Natural killer cell treated with Interleukin-12 subunit alpha and Interleukin-12 subunit beta and Interleukin-15 and Interleukin-18, amount 100 ng/mL, for 72 hours (primary cell): ENCODE measurements around the gene SH3GLB2. TPM values are rescaled to one million over a fixed set of nuclear protein-coding genes. Genes with fewer than 3 reads are reported as not detected.
"Not testable (repeated sequence)": the region's sequence is repeated elsewhere in the genome, so short reads cannot be mapped to it uniquely, and the experiment has no call there.

ENCODE experiments used
- ATAC-seq, 2 donors: fragments of 150-1000 bp; cut with Tn5 transposase in 1 of 2; sonication (Bioruptor Pico), chemical (Tn5 transposase) in 1 of 2; 2 replicates each; pipeline ENCODE4 v1.10.0; 2021
- DNase-seq: peaks from one replicate; pipeline ENCODE4 v3.0.0; 2022; ENCODE audit warnings: low spot score
- H3K27ac Mint-ChIP-seq, 2 donors: 1 replicate in 1 of 2; 2 replicates in 1 of 2; pipeline ENCODE4 v1.8.0; 2022; ENCODE audit warnings: mixed read lengths in 2 of 2, mild to moderate bottlenecking in 1 of 2, moderate library complexity in 1 of 2
- H3K27me3 Mint-ChIP-seq, 2 donors: 1 replicate in 1 of 2; 2 replicates in 1 of 2; pipeline ENCODE4 v1.8.0; 2022; ENCODE audit warnings: mixed read lengths in 2 of 2
- H3K36me3 Mint-ChIP-seq: one replicate; pipeline ENCODE4 v1.8.0; 2022; ENCODE audit warnings: mixed read lengths
- H3K4me1 Mint-ChIP-seq, 2 donors: 1 replicate in 1 of 2; 2 replicates in 1 of 2; pipeline ENCODE4 v1.8.0; 2022; ENCODE audit warnings: low read depth in 2 of 2, mixed read lengths in 2 of 2, mild to moderate bottlenecking in 1 of 2
- H3K4me3 Mint-ChIP-seq: one replicate; pipeline ENCODE4 v1.8.0; 2022; ENCODE audit warnings: mixed read lengths
- H3K9me3 Mint-ChIP-seq: 2 replicates; pipeline ENCODE4 v1.8.0; 2022; ENCODE audit warnings: mixed read lengths
- total RNA-seq, 2 donors: library from RNA; stranded (reverse); gene quantifications; one replicate each; pipeline ENCODE4 v1.2.3, GENCODE V29; 2022

SH3GLB2 gene
- total RNA-seq, 2 donors from 2014 or later, result 57.8 to 99.0 TPM

DNA sequence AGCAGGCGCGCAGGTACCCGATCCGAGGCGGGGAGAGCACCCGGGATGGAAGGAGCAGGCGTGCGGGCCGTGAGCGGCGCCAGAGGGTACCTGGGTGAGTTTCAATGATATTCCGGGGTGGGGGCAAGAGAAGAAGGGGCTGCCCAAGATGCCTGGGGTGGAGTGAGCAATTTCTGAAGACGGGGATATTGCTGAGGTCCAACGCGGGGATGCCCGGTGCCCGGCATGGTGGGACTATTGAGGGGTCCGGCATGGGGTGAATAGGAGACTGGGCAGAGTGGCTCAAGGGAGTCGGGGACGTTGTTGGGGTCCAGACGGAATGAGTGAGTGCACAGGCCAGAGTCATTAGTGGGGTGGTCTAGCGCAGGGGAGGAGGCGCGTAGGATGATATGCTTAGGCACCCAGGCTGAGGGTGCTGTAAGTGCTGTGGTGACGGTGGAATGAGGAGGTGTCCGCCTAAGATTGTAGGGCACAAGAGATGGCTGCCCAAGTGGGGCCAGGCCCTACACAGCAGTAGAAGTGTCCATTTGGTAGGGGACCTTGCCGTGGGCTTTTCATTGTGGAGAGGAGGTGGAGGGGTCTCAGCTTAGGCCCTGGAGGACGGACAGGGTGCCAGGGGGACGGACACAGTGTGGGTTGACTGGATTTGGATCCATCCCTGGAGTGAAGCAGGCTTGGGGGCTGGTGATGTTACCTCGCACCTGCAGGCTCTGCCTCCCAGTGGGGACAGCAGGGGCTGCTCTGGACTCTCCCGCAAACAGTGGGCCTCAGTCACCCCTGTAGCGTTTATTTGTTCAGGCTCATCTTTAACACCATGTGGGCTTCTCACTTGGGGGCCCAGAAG lies 9.0 kb upstream of the SH3GLB2 start:
- ATAC-seq (no peak), DNase-seq (no peak)
- peaks cover 17 to 25% of the 10 kb centered on the region in 2 donors for H3K4me1 Mint-ChIP-seq
- no peaks in the 10 kb centered on the region for H3K9me3 Mint-ChIP-seq
- peak overlapping the region; percentile 74 to 83 for H3K27ac Mint-ChIP-seq
- H3K27me3 Mint-ChIP-seq, result no peaks in the 10 kb centered on the region
- peak overlapping the region; percentile 95 for H3K4me3 Mint-ChIP-seq
- no peaks in the 10 kb centered on the region for H3K36me3 Mint-ChIP-seq

- no peaks in the 10 kb centered on the region for H3K36me3 Mint-ChIP-seq
- DNase-seq, result peak; percentile 98
- peak; percentile 100 for ATAC-seq
Observed at GRCh38 chr9:129036241-129036922, 8.3 kb upstream of the SH3GLB2 start, which contains the start of gene MIGA2. Gene MIGA2, plus strand, starts transcription at chr9:129036626. Its CDS starts 3,969 bp downstream, at chr9:129040595.

DNA sequence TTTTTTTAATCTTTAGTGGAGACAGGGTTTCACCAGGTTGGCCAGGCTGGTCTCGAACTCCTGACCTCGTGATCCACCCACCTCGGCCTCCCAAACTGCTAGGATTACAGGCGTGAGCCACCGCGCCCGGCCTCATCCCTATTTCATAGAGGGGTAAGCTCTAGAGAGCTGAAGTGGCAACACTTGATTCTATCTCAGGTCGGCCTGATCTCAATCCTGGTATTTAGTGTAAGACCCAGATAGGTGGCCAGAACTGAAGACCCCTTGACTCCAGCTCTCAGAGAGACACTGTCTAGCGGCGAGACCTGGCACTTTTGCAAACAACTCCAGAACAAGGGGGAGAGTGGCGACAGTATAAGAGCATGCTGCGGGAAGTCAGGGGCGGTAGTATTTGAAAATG lies 7.7 kb upstream of the SH3GLB2 start:
- not testable (repeated sequence) for H3K36me3 Mint-ChIP-seq, ATAC-seq, H3K27me3 Mint-ChIP-seq, H3K9me3 Mint-ChIP-seq, DNase-seq
- peaks cover 17 to 25% of the 10 kb centered on the region in 2 donors for H3K4me1 Mint-ChIP-seq
- H3K4me3 Mint-ChIP-seq, result peak overlapping the region; percentile 95
- H3K27ac Mint-ChIP-seq, result peak overlapping the region; percentile 74 to 83

More at GRCh38 chr9:129036241-129036922, 8.3 kb upstream of the SH3GLB2 start, which contains the start of gene MIGA2:
- peak within 1 kb of the TSS; percentile 74 to 83 for H3K27ac Mint-ChIP-seq
- H3K4me1 Mint-ChIP-seq, result peaks cover 17 to 25% of the 10 kb centered on the region in 2 donors
- H3K9me3 Mint-ChIP-seq, result no peaks in the 10 kb centered on the region
- no peaks in the 10 kb centered on the region for H3K27me3 Mint-ChIP-seq
- H3K4me3 Mint-ChIP-seq, result peak within 1 kb of the TSS; percentile 95

DNA sequence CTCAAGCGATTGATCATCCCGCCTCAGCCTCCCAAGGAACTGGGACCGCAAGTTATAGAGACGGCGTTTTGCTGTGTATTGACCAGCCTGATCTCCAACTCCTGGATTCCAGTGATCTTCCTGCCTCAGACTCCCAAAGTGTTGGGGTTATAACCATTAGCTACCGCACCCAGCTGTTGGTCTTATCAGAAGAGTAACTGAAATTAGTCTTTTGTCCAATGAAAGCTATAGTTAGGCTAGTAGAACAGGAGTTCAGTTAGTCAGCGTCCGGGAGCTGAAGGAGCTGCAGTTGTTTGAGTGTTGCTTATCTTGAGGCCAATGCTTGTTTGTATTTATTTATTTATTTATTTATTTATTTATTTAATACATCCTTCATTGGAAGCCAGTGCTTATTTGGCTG lies 5.1 kb upstream of the SH3GLB2 start:
- no peaks in the 10 kb centered on the region for H3K36me3 Mint-ChIP-seq
- no peaks in the 10 kb centered on the region for H3K9me3 Mint-ChIP-seq
- no peak overlapping the region for H3K27ac Mint-ChIP-seq
- ATAC-seq (no peak), DNase-seq (no peak)
- no peak overlapping the region for H3K4me3 Mint-ChIP-seq
- H3K27me3 Mint-ChIP-seq, result no peaks in the 10 kb centered on the region
- peaks cover 17% of the 10 kb centered on the region in 2 donors for H3K4me1 Mint-ChIP-seq

DNA sequence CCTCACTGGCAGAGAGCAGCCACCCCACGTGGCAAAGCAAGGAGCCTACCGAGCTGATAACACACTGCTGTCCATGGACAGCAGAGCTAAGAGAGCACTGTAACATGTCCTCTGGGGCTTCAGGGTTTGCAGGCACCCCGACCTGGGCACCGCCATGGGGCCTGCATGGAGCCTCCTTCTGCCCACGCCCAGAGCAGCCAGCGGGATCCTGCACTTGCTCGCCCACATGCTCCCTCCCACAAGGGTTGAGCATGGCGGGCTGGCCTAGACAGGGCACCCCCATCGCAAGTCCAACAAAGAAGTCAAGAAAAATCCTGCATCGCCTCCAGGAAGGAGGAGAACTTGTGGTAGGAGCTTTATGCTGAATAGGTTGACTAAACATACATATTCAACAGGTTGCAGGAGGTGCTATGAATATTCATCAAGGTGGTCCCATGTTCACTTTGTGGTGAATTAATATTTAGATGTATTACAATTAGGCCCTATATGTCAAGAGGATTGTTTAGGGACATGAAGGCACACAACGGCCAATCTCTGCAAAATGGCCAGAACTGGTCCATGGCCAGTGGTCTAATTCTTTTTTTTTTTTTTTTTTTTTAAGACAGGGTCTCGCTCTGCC lies 4.5 kb upstream of the SH3GLB2 start:
- no peaks in the 10 kb centered on the region for H3K27me3 Mint-ChIP-seq
- ATAC-seq, result no peak

DNA sequence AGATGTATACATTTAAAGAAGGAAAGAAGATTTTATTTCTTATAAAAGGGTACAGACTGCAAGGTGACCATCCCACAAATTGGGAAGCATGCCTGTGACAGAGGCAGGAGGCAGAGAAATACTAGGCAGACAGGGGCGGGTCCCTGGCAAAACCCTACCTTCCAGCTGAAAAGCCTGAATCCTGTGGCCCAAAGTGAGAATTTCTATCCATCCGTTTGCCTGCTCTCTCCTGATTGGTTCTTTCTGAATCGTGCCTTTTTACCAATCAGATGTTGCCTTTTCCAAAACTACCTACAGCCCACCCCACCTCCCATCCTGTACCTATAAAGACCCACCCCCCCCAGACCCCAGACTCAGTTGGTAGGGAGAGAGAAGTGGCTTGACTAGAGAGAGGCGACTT lies 3.4 kb upstream of the SH3GLB2 start:
- Mint-ChIP-seq H3K27ac (no peak overlapping the region), H3K27me3 (no peaks in the 10 kb centered on the region), H3K4me1 (peaks cover 11 to 13% of the 10 kb centered on the region in 2 donors), H3K9me3 (no peaks in the 10 kb centered on the region), H3K4me3 (no peak overlapping the region), H3K36me3 (no peaks in the 10 kb centered on the region)
- DNase-seq (no peak), ATAC-seq (no peak)

More for the DNA sequence above, 4.5 kb upstream of the SH3GLB2 start:
- no peak overlapping the region for H3K27ac Mint-ChIP-seq
- no peak for DNase-seq
- H3K4me1 Mint-ChIP-seq, result peaks cover 12 to 17% of the 10 kb centered on the region in 2 donors
- no peaks in the 10 kb centered on the region for H3K9me3 Mint-ChIP-seq
- no peak overlapping the region for H3K4me3 Mint-ChIP-seq
- no peaks in the 10 kb centered on the region for H3K36me3 Mint-ChIP-seq

DNA sequence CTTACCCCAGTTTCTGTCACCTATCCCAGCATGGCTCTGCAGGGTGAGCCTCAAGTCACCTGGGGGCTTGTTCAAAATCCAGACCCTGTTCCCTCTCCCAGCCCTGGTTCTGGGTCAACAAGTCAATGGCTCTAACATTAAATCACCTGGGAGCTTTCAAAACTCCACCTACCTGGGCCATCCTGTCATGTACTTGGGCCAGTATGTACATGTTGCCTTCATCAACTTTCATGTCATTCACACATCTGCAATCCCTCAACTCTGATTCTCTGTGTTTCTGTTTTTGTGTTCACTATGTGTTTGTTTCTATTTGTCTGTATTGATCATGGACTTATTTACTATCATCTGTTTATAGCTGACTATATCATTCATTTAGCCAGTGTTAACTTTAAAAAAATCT lies 2.1 kb upstream of the SH3GLB2 start:
- peak overlapping the region in 1 of 2 donors; percentile 3 for H3K27ac Mint-ChIP-seq
- ATAC-seq (no peak), DNase-seq (no peak)
- H3K4me1 Mint-ChIP-seq, result peaks cover 6 to 8% of the 10 kb centered on the region in 2 donors
- no peaks in the 10 kb centered on the region for H3K36me3 Mint-ChIP-seq
- H3K4me3 Mint-ChIP-seq, result peak overlapping the region; percentile 12
- no peaks in the 10 kb centered on the region for H3K9me3 Mint-ChIP-seq
- no peaks in the 10 kb centered on the region for H3K27me3 Mint-ChIP-seq

DNA sequence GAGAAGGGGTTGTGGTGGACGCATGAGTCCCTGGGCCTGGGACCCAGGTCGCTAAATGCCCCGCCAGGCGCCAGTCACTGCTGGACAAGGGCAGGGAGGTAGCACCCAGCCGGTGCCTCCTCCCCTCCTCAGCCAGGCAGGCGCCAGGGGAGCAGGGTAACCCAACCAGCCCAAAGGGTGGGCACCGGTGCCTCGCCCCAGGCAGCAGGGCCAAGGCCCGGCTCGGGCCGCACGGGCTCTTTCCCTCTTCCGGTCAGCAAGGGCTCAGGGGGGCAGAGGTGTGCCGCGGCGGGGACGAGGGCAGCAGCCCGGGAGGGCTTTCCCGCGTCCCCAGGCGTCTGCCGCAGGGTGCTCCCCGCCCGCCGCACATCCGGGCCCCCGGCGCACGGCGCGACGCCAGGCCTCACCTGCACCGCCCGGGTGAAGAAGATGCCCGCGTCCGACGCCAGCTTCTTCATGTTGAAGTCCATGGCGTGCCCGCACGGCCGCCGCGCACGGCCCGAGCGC lies 393 bp downstream of the SH3GLB2 start:
- H3K27me3 Mint-ChIP-seq, result no peaks in the 10 kb centered on the region
- H3K9me3 Mint-ChIP-seq, result no peaks in the 10 kb centered on the region
- peak overlapping the region; percentile 89 for H3K4me3 Mint-ChIP-seq
- peak overlapping the region in 1 of 2 donors; percentile 59 for H3K27ac Mint-ChIP-seq
- peak; percentile 66 to 70 for ATAC-seq
- peak; percentile 74 for DNase-seq
- H3K4me1 Mint-ChIP-seq, result peaks cover 6 to 10% of the 10 kb centered on the region in 2 donors
- H3K36me3 Mint-ChIP-seq, result no peaks in the 10 kb centered on the region

DNA sequence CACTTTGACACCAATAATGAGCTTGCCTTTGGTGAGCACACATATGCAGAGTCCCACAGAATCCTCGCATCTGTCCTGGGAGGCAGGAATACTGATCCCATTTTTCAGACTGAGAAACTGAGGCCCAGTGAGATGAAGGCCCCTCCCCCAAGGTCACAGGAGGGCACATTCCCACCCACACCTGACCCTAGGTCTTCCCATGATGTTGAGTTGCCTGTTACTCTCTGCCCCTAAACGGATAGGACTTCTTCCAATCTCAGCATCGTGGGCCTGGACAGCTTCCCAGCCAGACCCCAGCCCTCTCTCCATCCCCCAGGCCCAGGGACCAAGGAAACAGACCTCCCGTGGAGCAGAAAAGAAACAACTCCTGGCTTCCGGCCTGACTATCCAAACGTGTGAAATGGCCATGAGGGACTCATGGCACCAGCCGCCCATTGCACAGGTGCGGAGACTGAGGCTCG lies 877 bp downstream of the SH3GLB2 start:
- Mint-ChIP-seq H3K4me1 (peaks cover 6 to 13% of the 10 kb centered on the region in 2 donors), H3K4me3 (peak overlapping the region; percentile 89), H3K36me3 (no peaks in the 10 kb centered on the region), H3K9me3 (no peaks in the 10 kb centered on the region), H3K27me3 (no peaks in the 10 kb centered on the region), H3K27ac (peak overlapping the region in 1 of 2 donors; percentile 59)
- no peak for ATAC-seq
- DNase-seq, result no peak

GRCh38 chr9:129026442-129027223 lies 1.5 kb downstream of the SH3GLB2 start:
- Mint-ChIP-seq H3K9me3 (no peaks in the 10 kb centered on the region), H3K4me1 (peaks cover 6 to 17% of the 10 kb centered on the region in 2 donors), H3K27ac (peak overlapping the region in 1 of 2 donors; percentile 59), H3K36me3 (no peaks in the 10 kb centered on the region), H3K4me3 (peak overlapping the region; percentile 89), H3K27me3 (no peaks in the 10 kb centered on the region)
- no peak for DNase-seq
- ATAC-seq, result no peak

DNA sequence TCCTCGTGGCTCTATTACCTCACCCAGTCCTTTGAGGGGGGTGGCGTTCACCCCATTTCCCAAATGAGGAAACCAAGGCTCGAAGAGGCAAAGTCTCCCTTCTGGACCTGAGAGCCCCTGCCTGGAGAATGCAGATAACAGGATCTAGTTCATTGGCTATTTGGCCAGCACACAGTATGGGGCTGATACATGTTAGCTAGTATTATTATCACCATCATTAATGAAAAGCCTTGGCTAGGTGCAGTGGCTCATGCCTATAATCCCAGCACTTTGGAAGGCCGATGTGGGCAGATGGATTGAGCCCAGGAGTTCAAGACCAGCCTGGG lies 4.3 kb downstream of the SH3GLB2 start:
- DNase-seq (no peak), ATAC-seq (no peak)
- Mint-ChIP-seq H3K36me3 (no peaks in the 10 kb centered on the region), H3K27ac (no peak overlapping the region), H3K27me3 (no peaks in the 10 kb centered on the region), H3K4me1 (peaks cover 6 to 17% of the 10 kb centered on the region in 2 donors), H3K9me3 (no peaks in the 10 kb centered on the region), H3K4me3 (no peak overlapping the region)

DNA sequence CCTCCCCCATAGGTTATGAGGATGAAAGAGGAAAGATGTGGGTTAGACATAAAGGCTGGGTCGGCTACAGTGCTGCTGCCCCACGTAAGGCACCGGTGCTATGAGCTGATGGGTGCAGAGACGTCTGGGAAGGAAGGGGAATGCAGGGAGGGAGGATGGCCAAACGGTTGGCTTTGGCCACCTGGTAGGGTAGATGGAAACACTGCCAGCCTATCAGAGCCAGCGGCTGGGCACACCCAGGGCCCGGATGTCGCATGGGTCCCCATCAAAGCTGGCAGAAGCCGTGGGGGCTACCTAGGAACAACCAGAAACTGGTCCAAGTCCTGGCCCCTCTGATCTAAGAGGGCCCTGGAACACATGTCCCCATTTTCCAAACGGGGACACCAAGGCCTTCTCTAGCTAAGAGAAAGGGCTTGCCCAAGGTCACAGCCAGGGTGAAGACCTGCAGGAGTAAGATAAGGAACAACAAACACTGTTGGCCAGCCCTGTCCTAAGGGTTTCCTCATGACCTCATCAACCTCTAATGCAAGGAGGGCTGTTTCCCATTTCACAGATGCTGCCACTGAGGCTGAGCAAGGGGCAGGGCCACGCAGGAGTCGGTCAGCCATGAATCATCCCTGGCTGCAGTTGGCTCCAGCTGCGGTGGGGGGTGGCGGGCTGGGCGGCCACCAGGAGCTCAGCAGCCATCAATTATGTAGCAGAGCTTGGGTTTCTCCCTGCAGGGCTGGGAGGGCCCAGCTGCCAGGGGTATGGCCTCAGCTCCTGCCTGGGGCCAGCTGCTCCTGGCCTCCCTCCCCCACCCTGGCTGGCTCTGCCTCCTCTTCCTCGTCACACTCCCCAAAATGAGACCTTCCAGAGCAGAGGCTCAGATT lies 4.9 kb downstream of the SH3GLB2 start:
- Mint-ChIP-seq H3K9me3 (no peaks in the 10 kb centered on the region), H3K36me3 (no peaks in the 10 kb centered on the region), H3K27me3 (no peaks in the 10 kb centered on the region), H3K4me1 (peaks cover 6 to 17% of the 10 kb centered on the region in 2 donors), H3K27ac (no peak overlapping the region), H3K4me3 (no peak overlapping the region)
- DNase-seq, result no peak
- no peak for ATAC-seq
